Measurements from ENCODE around the gene DLX1.

The DLX1 gene

GRCh38 chr2:172088245-172089004 lies 3.1 kb downstream of the DLX1 start:
- DNase-seq (ENCODE audit: low read depth), result no peak
- no peak for TF ChIP-seq CTCF (conservative IDR thresholded peaks at IDR 0.05; ENCODE audit: low read length)
- peak overlapping the region; percentile 67 for H3K4me3 ChIP-seq (ENCODE audit: low read length)

- H3K4me3 ChIP-seq (ENCODE audit: low read length), result no peak overlapping the region
- no peak for DNase-seq (ENCODE audit: low read depth)
- TF ChIP-seq CTCF (conservative IDR thresholded peaks at IDR 0.05; ENCODE audit: low read length), result no peak
Measured at GRCh38 chr2:172089005-172089504, 3.7 kb downstream of the DLX1 start.

- DNase-seq (ENCODE audit: low read depth), result no peak
- H3K4me3 ChIP-seq (ENCODE audit: low read length), result no peak overlapping the region
- no peak for TF ChIP-seq CTCF (conservative IDR thresholded peaks at IDR 0.05; ENCODE audit: low read length)
Measured at GRCh38 chr2:172089633-172090032, 4.3 kb downstream of the DLX1 start.

- no peak for DNase-seq (ENCODE audit: low read depth)
- TF ChIP-seq CTCF (conservative IDR thresholded peaks at IDR 0.05; ENCODE audit: low read length), result no peak
- H3K4me3 ChIP-seq (ENCODE audit: low read length), result no peak overlapping the region
Measured at GRCh38 chr2:172090044-172090961, 5.0 kb downstream of the DLX1 start.

GRCh38 chr2:172091000-172091641 lies 5.8 kb downstream of the DLX1 start:
- DNase-seq (ENCODE audit: low read depth), result no peak
- TF ChIP-seq CTCF (conservative IDR thresholded peaks at IDR 0.05; ENCODE audit: low read length), result no peak
- no peak overlapping the region for H3K4me3 ChIP-seq (ENCODE audit: low read length)

GRCh38 chr2:172091761-172092566 lies 6.7 kb downstream of the DLX1 start:
- no peak for TF ChIP-seq CTCF (conservative IDR thresholded peaks at IDR 0.05; ENCODE audit: low read length)
- no peak for DNase-seq (ENCODE audit: low read depth)
- no peak overlapping the region for H3K4me3 ChIP-seq (ENCODE audit: low read length)

Data from AG10803 (cell line).